MCF 10A (cell line): ENCODE results near the gene SH3BGRL. TPM values are rescaled to one million over a fixed set of nuclear protein-coding genes. Genes with fewer than 3 reads are reported as not detected.
"Not testable (repeated sequence)": the region's sequence is repeated elsewhere in the genome, so short reads cannot be mapped to it uniquely, and the experiment has no call there.

Experiments
- BruUV-seq: library from RNA; stranded (reverse); fragments of 400-500 nt; replicated peaks from 2 replicates; lab custom pipeline; 2021; lab: Mats Ljungman, UMichigan
- CTCF ChIA-PET: fragments of 300-600 bp; sonication (Branson Sonifier 250); formaldehyde crosslinking; extraction: SDS; loops from one replicate; lab custom pipeline; 2021; ENCODE audit warnings: antibody characterized with exemption, inconsistent platforms; lab: Yijun Ruan, JAX
- POLR2A ChIA-PET: fragments of 300-600, 350-650 bp; sonication (Branson Sonifier 250); formaldehyde crosslinking; extraction: SDS; loops from one replicate; lab custom pipeline; 2020; ENCODE audit warnings: antibody characterized with exemption, inconsistent platforms; lab: Yijun Ruan, JAX
- DNase-seq: peaks from one replicate; pipeline ENCODE4 v3.0.0-alpha.2; 2018; ENCODE audit not compliant: unreplicated experiment
- H3K27ac Mint-ChIP-seq: one replicate; pipeline ENCODE4 v1.8.0; 2022; ENCODE audit warnings: mild to moderate bottlenecking, low read depth, mixed read lengths; ENCODE audit not compliant: unreplicated experiment
- H3K27me3 Mint-ChIP-seq: one replicate; pipeline ENCODE4 v1.8.0; 2022; ENCODE audit warnings: mixed read lengths; ENCODE audit not compliant: insufficient read depth, unreplicated experiment
- H3K36me3 Mint-ChIP-seq: one replicate; pipeline ENCODE4 v1.8.0; 2022; ENCODE audit warnings: mild to moderate bottlenecking, moderate library complexity, mixed read lengths; ENCODE audit not compliant: insufficient read depth, unreplicated experiment
- H3K4me1 Mint-ChIP-seq: one replicate; pipeline ENCODE4 v1.8.0; 2022; ENCODE audit warnings: mixed read lengths; ENCODE audit not compliant: insufficient read depth, unreplicated experiment
- H3K4me3 Mint-ChIP-seq: one replicate; pipeline ENCODE4 v1.8.0; 2022; ENCODE audit warnings: mild to moderate bottlenecking, moderate library complexity, mixed read lengths; ENCODE audit not compliant: unreplicated experiment
- H3K9me3 Mint-ChIP-seq: one replicate; pipeline ENCODE4 v1.8.0; 2022; ENCODE audit warnings: mixed read lengths; ENCODE audit not compliant: unreplicated experiment
- intact Hi-C: fragments of 100-400 bp; cut with micrococcal nuclease; formaldehyde crosslinking; loops from 2 replicates; pipeline ENCODE4 v1.14.1; 2022
- total RNA-seq: library from RNA; stranded (reverse); gene quantifications from 2 replicates; pipeline ENCODE4 v1.2.3, GENCODE V29; 2022
- TF ChIP-seq, protein P1 (sequence below): fragments of 200-600 bp; IDR thresholded peaks from one replicate; pipeline ENCODE4 v1.8.0; 2022; ENCODE audit warnings: antibody characterized with exemption, mild to moderate bottlenecking; ENCODE audit not compliant: unreplicated experiment

The SH3BGRL gene
- total RNA-seq, 1 experiment from 2014 or later, result 53.4 TPM

DNA sequence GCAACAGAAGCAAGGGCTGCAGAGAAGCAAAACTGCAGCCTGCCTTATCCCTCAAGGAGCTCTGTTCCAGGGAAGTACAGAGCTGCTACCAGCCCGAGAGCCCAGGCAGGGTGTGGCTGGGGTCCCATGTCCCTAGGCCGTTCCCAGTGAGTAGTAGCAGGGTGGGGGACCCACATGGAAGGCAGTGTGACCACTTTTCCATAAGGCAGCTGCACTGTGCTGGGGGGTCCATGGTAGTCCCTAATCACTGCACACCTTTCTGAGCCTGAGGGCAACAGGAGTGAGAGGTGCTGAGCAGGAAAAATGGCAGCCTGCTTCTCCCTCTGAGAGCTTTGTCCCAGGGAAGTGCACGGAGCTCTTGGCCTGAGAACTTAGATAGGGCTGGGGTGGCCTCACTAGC lies 135.9 kb downstream of the SH3BGRL start:
- H3K36me3 Mint-ChIP-seq, result peaks cover 12% of the 10 kb centered on the region
- H3K9me3 Mint-ChIP-seq, result peaks cover 16% of the 10 kb centered on the region
- no peaks in the 10 kb centered on the region for H3K27me3 Mint-ChIP-seq
- H3K27ac Mint-ChIP-seq, result no peak overlapping the region
- no peaks in the 10 kb centered on the region for H3K4me1 Mint-ChIP-seq
- no peak for DNase-seq
- CTCF ChIA-PET, result interaction anchor here (0.6 kb wide), 1 partner anchor 1577 kb away, joined by 3 read pairs; no protein-coding TSS in a partner anchor
- no peak overlapping the region for H3K4me3 Mint-ChIP-seq
- TF ChIP-seq, protein P1, sequence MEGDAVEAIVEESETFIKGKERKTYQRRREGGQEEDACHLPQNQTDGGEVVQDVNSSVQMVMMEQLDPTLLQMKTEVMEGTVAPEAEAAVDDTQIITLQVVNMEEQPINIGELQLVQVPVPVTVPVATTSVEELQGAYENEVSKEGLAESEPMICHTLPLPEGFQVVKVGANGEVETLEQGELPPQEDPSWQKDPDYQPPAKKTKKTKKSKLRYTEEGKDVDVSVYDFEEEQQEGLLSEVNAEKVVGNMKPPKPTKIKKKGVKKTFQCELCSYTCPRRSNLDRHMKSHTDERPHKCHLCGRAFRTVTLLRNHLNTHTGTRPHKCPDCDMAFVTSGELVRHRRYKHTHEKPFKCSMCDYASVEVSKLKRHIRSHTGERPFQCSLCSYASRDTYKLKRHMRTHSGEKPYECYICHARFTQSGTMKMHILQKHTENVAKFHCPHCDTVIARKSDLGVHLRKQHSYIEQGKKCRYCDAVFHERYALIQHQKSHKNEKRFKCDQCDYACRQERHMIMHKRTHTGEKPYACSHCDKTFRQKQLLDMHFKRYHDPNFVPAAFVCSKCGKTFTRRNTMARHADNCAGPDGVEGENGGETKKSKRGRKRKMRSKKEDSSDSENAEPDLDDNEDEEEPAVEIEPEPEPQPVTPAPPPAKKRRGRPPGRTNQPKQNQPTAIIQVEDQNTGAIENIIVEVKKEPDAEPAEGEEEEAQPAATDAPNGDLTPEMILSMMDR, result no peak
- BruUV-seq, result no TSS peak
- intact Hi-C loops, result no loop called here
- POLR2A ChIA-PET, result no interaction called here

DNA sequence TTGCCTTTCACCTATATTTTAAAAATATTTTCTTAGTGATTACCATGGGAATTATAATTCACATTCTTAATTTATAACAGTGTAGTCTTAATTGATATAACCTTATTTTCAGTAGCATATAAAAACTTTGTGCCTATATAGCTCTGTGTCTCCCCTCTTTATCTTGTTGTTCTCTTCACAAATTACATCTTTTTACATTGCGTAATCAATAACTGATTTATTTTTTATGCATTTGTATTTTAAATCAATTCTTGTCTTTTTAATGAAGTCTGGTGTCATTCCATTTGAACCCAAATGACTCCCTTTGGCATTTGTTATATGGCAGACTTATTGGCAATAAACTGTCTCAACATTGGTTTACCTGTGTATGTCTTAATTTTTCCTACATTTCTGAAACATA lies 137.0 kb downstream of the SH3BGRL start:
- no peaks in the 10 kb centered on the region for H3K4me1 Mint-ChIP-seq
- no peak for DNase-seq
- TF ChIP-seq, protein P1, result no peak
- intact Hi-C loops, result no loop called here
- BruUV-seq, result no TSS peak
- H3K36me3 Mint-ChIP-seq, result peaks cover 12% of the 10 kb centered on the region
- H3K9me3 Mint-ChIP-seq, result peaks cover 18% of the 10 kb centered on the region
- CTCF ChIA-PET, result interaction anchor here (0.6 kb wide), 1 partner anchor 24 kb away, joined by 3 read pairs; no protein-coding TSS in a partner anchor
- no peaks in the 10 kb centered on the region for H3K27me3 Mint-ChIP-seq
- no peak overlapping the region for H3K27ac Mint-ChIP-seq
- POLR2A ChIA-PET, result no interaction called here
- no peak overlapping the region for H3K4me3 Mint-ChIP-seq

DNA sequence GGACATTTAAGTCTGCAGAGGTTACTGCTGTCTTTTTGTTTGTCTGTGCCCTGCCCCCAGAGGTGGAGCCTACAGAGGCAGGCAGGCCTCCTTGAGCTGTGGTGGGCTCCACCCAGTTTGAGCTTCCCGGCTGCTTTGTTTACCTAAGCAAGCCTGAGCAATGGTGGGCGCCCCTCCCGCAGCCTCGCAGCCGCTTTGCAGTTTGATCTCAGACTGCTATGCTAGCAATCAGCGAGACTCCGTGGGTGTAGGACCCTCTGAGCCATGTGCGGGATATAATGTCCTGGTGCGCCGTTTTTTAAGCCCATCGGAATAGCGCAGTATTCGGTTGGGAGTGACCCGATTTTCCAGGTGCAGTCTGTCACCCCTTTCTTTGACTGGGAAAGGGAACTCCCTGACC lies 143.4 kb downstream of the SH3BGRL start:
- DNase-seq, H3K4me3 Mint-ChIP-seq, CTCF ChIA-PET, H3K27me3 Mint-ChIP-seq, BruUV-seq, H3K36me3 Mint-ChIP-seq, intact Hi-C loops, H3K27ac Mint-ChIP-seq, H3K4me1 Mint-ChIP-seq, POLR2A ChIA-PET: not testable (repeated sequence)
- H3K9me3 Mint-ChIP-seq, result peaks cover 13% of the 10 kb centered on the region

Other genes starting within 250 kb of the SH3BGRL start
- 6.6 and 11.8 TPM in 2 replicates for gene HMGN5, start 189 bp upstream of the SH3BGRL start, total RNA-seq